Kidney (tissue), 14 donors: ENCODE measurements around the gene SLC28A1. TPM values are rescaled to one million over a fixed set of nuclear protein-coding genes. Genes with fewer than 3 reads are reported as not detected.

Source experiments
- DNase-seq, 5 donors: peaks; one replicate each; pipeline ENCODE4 v3.0.0-alpha.2; 2013 to 2020
- FAIRE-seq: peaks from 2 replicates; lab custom pipeline; 2012; peaks lifted over from hg19 to GRCh38; lab: Jason Lieb, UNC
- H3K27ac ChIP-seq, 2 donors: one replicate each; pipeline ENCODE4 v1.7.0; 2013; ENCODE audit warnings: low read depth in 2 of 2, low read length in 2 of 2, inconsistent platforms in 1 of 2
- H3K27me3 ChIP-seq: one replicate; pipeline ENCODE4 v1.7.1; 2013; ENCODE audit warnings: low read length, inconsistent platforms; ENCODE audit not compliant: control insufficient read depth, insufficient read depth
- H3K36me3 ChIP-seq, 3 donors: one replicate each; pipeline versions ENCODE4 v1.7.0 to v1.7.1; 2013; ENCODE audit warnings: low read length in 3 of 3, control low read depth in 1 of 3, inconsistent platforms in 1 of 3; ENCODE audit not compliant: insufficient read depth in 3 of 3, control insufficient read depth in 2 of 3
- H3K4me1 ChIP-seq, 3 donors: one replicate each; pipeline versions ENCODE4 v1.7.0 to v1.7.1; 2013; ENCODE audit warnings: low read length in 3 of 3, inconsistent platforms in 1 of 3, low read depth in 1 of 3; ENCODE audit not compliant: control insufficient read depth in 2 of 3, insufficient read depth in 2 of 3
- H3K4me3 ChIP-seq, 3 donors: one replicate each; pipeline versions ENCODE4 v1.7.0 to v1.8.1; 2013; ENCODE audit warnings: low read length in 3 of 3, control low read depth in 1 of 3, inconsistent platforms in 1 of 3
- H3K9ac ChIP-seq, 3 donors: one replicate each; pipeline versions ENCODE4 v1.7.0 to v1.7.1; 2013; ENCODE audit warnings: low read length in 3 of 3, control low read depth in 1 of 3, inconsistent platforms in 1 of 3
- H3K9me3 ChIP-seq, 3 donors: one replicate each; pipeline versions ENCODE4 v1.7.0 to v1.7.1; 2013; ENCODE audit warnings: low read length in 3 of 3, control low read depth in 1 of 3, inconsistent platforms in 1 of 3; ENCODE audit not compliant: control insufficient read depth in 2 of 3, insufficient read depth in 1 of 3
- intact Hi-C: fragments of 100-400 bp; cut with DNase I; formaldehyde crosslinking; loops from one replicate; pipeline ENCODE4 v1.11.1; 2022
- polyA plus RNA-seq: library from polyadenylated mRNA; stranded (reverse); fragments of 350-450 nt; fragmentation: Illumina TruSeq; extraction: RNeasy Lipid Tissue Mini Kit (QIAGEN cat#74804); gene quantifications from one replicate; pipeline ENCODE4 v1.2.3, GENCODE V29; 2014; ENCODE audit warnings: low read depth, low replicate concordance; ENCODE audit not compliant: insufficient read depth
- total RNA-seq: library from RNA; stranded (reverse); fragmentation: NEBNext Ultra II Directional; extraction: Animal tissue kit (Norgen Biotek cat#: 25700); gene quantifications from one replicate; pipeline ENCODE4 v1.2.1, GENCODE V29; 2021
- TF ChIP-seq, protein P1 (sequence below): IDR thresholded peaks from 3 replicates; pipeline ENCODE4 v1.5.1; 2012; ENCODE audit warnings: mild to moderate bottlenecking, moderate library complexity, borderline replicate concordance; ENCODE audit not compliant: insufficient read depth; ENCODE audit errors: extremely low read depth
- donor health status: control.
- donor health status: control.
- donor health status: control.
- donor health status: control.
- donor health status: control.
- donor health status: DM: yes; HTN: yes; CAD: no.
- donor health status: Normal renal cell carcinoma (clear cell type).

Gene SLC28A1
- total and polyA plus RNA-seq, 2 donors from 2014 or later = 12.8 to 51.2 TPM

- Histone ChIP-seq H3K9me3 (no peaks in the 10 kb centered on the region), H3K27ac (peak overlapping the region in 1 of 2 donors; percentile 83), H3K9ac (no peak overlapping the region), H3K4me1 (peaks cover 0 to 8% (median 6%) of the 10 kb centered on the region in 3 donors), H3K27me3 (no peaks in the 10 kb centered on the region), H3K4me3 (no peak overlapping the region), H3K36me3 (no peaks in the 10 kb centered on the region)
- no peak for DNase-seq
- intact Hi-C loops = no loop called here
- TF ChIP-seq, protein P1, sequence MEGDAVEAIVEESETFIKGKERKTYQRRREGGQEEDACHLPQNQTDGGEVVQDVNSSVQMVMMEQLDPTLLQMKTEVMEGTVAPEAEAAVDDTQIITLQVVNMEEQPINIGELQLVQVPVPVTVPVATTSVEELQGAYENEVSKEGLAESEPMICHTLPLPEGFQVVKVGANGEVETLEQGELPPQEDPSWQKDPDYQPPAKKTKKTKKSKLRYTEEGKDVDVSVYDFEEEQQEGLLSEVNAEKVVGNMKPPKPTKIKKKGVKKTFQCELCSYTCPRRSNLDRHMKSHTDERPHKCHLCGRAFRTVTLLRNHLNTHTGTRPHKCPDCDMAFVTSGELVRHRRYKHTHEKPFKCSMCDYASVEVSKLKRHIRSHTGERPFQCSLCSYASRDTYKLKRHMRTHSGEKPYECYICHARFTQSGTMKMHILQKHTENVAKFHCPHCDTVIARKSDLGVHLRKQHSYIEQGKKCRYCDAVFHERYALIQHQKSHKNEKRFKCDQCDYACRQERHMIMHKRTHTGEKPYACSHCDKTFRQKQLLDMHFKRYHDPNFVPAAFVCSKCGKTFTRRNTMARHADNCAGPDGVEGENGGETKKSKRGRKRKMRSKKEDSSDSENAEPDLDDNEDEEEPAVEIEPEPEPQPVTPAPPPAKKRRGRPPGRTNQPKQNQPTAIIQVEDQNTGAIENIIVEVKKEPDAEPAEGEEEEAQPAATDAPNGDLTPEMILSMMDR = no peak
- FAIRE-seq = no peak
Observed at GRCh38 chr15:84846269-84846668, 38.2 kb upstream of the SLC28A1 start.

DNA sequence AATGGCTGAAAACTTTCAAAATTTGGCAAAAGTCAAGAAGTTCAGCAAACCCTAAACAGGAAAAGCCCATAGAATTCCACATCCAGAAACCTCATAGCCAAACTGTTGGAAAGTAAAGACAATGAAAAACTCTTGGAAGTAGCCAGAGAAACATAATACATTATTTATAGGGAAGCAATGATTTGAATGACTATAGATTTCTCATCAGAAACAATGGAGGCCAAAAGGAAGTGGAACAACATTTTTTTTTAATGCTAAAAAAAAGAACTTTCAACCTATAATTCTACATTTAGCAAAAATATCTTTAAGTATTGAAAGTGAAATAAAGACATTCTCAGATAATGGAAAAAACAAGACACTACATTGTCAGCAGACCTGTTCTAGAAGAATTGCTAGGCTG lies 37.1 kb upstream of the SLC28A1 start:
- intact Hi-C loops = no loop called here
- no peaks in the 10 kb centered on the region for H3K9me3 ChIP-seq
- FAIRE-seq (no peak), DNase-seq (no peak)
- no peaks in the 10 kb centered on the region for H3K36me3 ChIP-seq
- TF ChIP-seq, protein P1 = no peak
- peaks cover 0 to 11% (median 1%) of the 10 kb centered on the region in 3 donors for H3K4me1 ChIP-seq
- no peak overlapping the region for H3K4me3 ChIP-seq
- H3K9ac ChIP-seq = no peak overlapping the region
- no peaks in the 10 kb centered on the region for H3K27me3 ChIP-seq
- no peak overlapping the region for H3K27ac ChIP-seq

- Histone ChIP-seq H3K4me3 (no peak overlapping the region), H3K4me1 (peaks cover 0 to 9% (median 0%) of the 10 kb centered on the region in 3 donors), H3K27me3 (no peaks in the 10 kb centered on the region), H3K36me3 (peaks cover 0 to 3% (median 0%) of the 10 kb centered on the region in 3 donors), H3K9me3 (no peaks in the 10 kb centered on the region), H3K9ac (no peak overlapping the region), H3K27ac (peak overlapping the region in 1 of 2 donors; percentile 81)
- FAIRE-seq = no peak
- intact Hi-C loops = no loop called here
- TF ChIP-seq, protein P1 = no peak
- DNase-seq = no peak
Observed at GRCh38 chr15:84852212-84852611, 32.2 kb upstream of the SLC28A1 start.

DNA sequence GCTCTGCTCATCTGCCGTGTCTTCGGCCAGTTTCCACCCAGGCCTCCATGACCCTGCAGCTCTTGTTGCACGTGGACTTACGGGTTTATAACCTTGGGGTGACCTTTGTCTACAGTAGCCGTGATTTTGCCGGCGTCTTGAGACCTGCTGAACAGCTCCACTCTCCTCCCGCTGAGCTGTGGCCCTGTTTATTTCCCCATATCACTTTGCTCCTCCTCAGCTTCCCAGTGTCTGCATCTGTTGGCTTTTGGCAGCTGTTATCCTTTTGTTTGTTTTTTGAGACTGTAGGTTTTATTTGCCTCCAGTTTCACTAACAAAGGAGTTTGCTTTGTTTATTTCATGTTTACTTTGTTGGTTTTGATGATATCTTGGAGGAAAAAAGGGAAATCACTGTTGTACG lies 29.3 kb upstream of the SLC28A1 start:
- FAIRE-seq (no peak), DNase-seq (peak in 1 of 5 donors; percentile 24)
- TF ChIP-seq, protein P1 = no peak
- peaks cover 0 to 9% (median 0%) of the 10 kb centered on the region in 3 donors for H3K4me1 ChIP-seq
- intact Hi-C loops = no loop called here
- no peak overlapping the region for H3K9ac ChIP-seq
- peaks cover 0 to 3% (median 0%) of the 10 kb centered on the region in 3 donors for H3K36me3 ChIP-seq
- no peaks in the 10 kb centered on the region for H3K9me3 ChIP-seq
- no peak overlapping the region for H3K4me3 ChIP-seq
- no peak overlapping the region for H3K27ac ChIP-seq
- H3K27me3 ChIP-seq = no peaks in the 10 kb centered on the region
